B cell (primary cell): ENCODE results near the gene H1-8. TPM values are rescaled to one million over a fixed set of nuclear protein-coding genes. Genes with fewer than 3 reads are reported as not detected.

Experiments used
- ATAC-seq: fragments of 200-7000 bp; cut with Tn5 transposase; one replicate; pipeline ENCODE4 v1.10.0; 2021; ENCODE audit warnings: low read depth, mild to moderate bottlenecking, moderate number of reproducible peaks, moderate library complexity
- CTCF ChIA-PET: fragments of 350-600 bp; sonication (Branson Sonifier 250); formaldehyde crosslinking; loops from one replicate; lab custom pipeline; 2021; ENCODE audit warnings: antibody characterized with exemption, inconsistent platforms; lab: Charles Lee
- POLR2A ChIA-PET: fragments of 350-600 bp; sonication (Branson Sonifier 250); formaldehyde crosslinking; loops from one replicate; lab custom pipeline; 2021; ENCODE audit warnings: antibody characterized with exemption; lab: Charles Lee
- DNase-seq: peaks from one replicate; pipeline ENCODE4 v3.0.0; 2013
- H2AFZ ChIP-seq: 2 replicates; pipeline ENCODE4 v1.6.1; 2012; ENCODE audit warnings: mild to moderate bottlenecking, low read depth, low read length; ENCODE audit not compliant: insufficient read depth, poor library complexity, severe bottlenecking
- H3K27ac ChIP-seq, 2 donors: 1 replicate in 1 of 2; 2 replicates in 1 of 2; pipeline ENCODE4 v1.5.1; 2012 to 2013; ENCODE audit warnings: low read length in 2 of 2, mild to moderate bottlenecking in 2 of 2, moderate library complexity in 1 of 2
- H3K27me3 ChIP-seq, 4 experiments: fragments of 200-600 bp in 1 of 4; sonication (generic) in 1 of 4; replicated peaks in 1 of 4; 1 replicate in 2 of 4; 2 replicates in 2 of 4; pipeline versions ENCODE4 v1.6.1 to v1.7.0; 2013 to 2016; ENCODE audit warnings: low read length in 3 of 4, mild to moderate bottlenecking in 2 of 4, mixed read lengths in 1 of 4, moderate library complexity in 1 of 4; ENCODE audit not compliant: insufficient read depth in 4 of 4, control insufficient read depth in 3 of 4; ENCODE audit errors: control extremely low read depth in 1 of 4
- H3K36me3 ChIP-seq, 2 experiments: replicated peaks in 1 of 2; 1 replicate in 1 of 2; 2 replicates in 1 of 2; pipeline versions ENCODE4 v1.6.1 to v1.7.1; 2013; ENCODE audit warnings: low read length in 1 of 2; ENCODE audit not compliant: insufficient read depth in 2 of 2, control insufficient read depth in 1 of 2; ENCODE audit errors: control extremely low read depth in 1 of 2, extremely low read depth in 1 of 2
- H3K4me1 ChIP-seq, 2 donors: fragments of 200-600 bp in 1 of 2; sonication (generic) in 1 of 2; 1 replicate in 1 of 2; 2 replicates in 1 of 2; pipeline versions ENCODE4 v1.5.1 to v1.6.1; 2013 to 2017; ENCODE audit warnings: low read length in 2 of 2; ENCODE audit not compliant: control insufficient read depth in 2 of 2, insufficient read depth in 2 of 2
- H3K4me2 ChIP-seq: replicated peaks from 2 replicates; pipeline ENCODE3; 2012; ENCODE audit warnings: mild to moderate bottlenecking, low read depth, low read length; ENCODE audit not compliant: poor library complexity, severe bottlenecking
- H3K4me3 ChIP-seq, 5 experiments: fragments of 200-600 bp in 1 of 5; sonication (generic) in 1 of 5; 1 replicate in 3 of 5; 2 replicates in 2 of 5; pipeline versions ENCODE4 v1.5.1 to v1.7.0; 2011 to 2016; ENCODE audit warnings: low read length in 4 of 5, mild to moderate bottlenecking in 4 of 5, low read depth in 2 of 5, control low read depth in 1 of 5, moderate library complexity in 1 of 5; ENCODE audit not compliant: insufficient read depth in 1 of 5; ENCODE audit errors: control extremely low read depth in 1 of 5, extremely low read depth in 1 of 5
- H3K79me2 ChIP-seq: fragments of 200-600 bp; sonication (generic); one replicate; pipeline ENCODE4 v1.6.0; 2016; ENCODE audit warnings: low read length; ENCODE audit not compliant: control insufficient read depth, insufficient read depth
- H3K9ac ChIP-seq: fragments of 200-600 bp; sonication (generic); 2 replicates; pipeline ENCODE4 v1.6.1; 2017; ENCODE audit warnings: mild to moderate bottlenecking, low read length, moderate library complexity
- H3K9me3 ChIP-seq, 3 donors: one replicate each; pipeline versions ENCODE4 v1.6.1 to v1.7.1; 2013; ENCODE audit warnings: low read length in 2 of 3; ENCODE audit not compliant: control insufficient read depth in 2 of 3, insufficient read depth in 1 of 3; ENCODE audit errors: control extremely low read depth in 1 of 3
- H4K20me1 ChIP-seq: 2 replicates; pipeline ENCODE4 v1.6.0; 2012; ENCODE audit warnings: mild to moderate bottlenecking, low read length; ENCODE audit not compliant: insufficient read depth, control insufficient read depth, poor library complexity, severe bottlenecking
- H3K27ac Mint-ChIP-seq: one replicate; pipeline ENCODE4 v1.8.0; 2021; ENCODE audit warnings: mixed read lengths
- H3K27me3 Mint-ChIP-seq: one replicate; pipeline ENCODE4 v1.8.0; 2021; ENCODE audit warnings: mixed read lengths
- H3K4me1 Mint-ChIP-seq: one replicate; pipeline ENCODE4 v1.8.0; 2021; ENCODE audit warnings: mixed read lengths
- H3K4me3 Mint-ChIP-seq: one replicate; pipeline ENCODE4 v1.8.0; 2021; ENCODE audit warnings: mixed read lengths
- H3K9me3 Mint-ChIP-seq: one replicate; pipeline ENCODE4 v1.8.0; 2022; ENCODE audit warnings: mixed read lengths; ENCODE audit not compliant: insufficient read depth
- EZH2 ChIP-seq: IDR thresholded peaks from 2 replicates; pipeline ENCODE4 v1.6.1; 2012; ENCODE audit warnings: borderline replicate concordance, low read depth, mild to moderate bottlenecking, moderate library complexity, low read length; ENCODE audit not compliant: insufficient read depth, poor library complexity, severe bottlenecking
- WGBS: methylation state at CpG from one replicate; pipeline ENCODE4 v1.1.5; 2013; ENCODE audit warnings: missing lambda C conversion rate; ENCODE audit not compliant: insufficient coverage; 5-methylcytosine and 5-hydroxymethylcytosine counted together
- intact Hi-C: fragments of 100-400 bp; cut with micrococcal nuclease; formaldehyde crosslinking; loops from one replicate; pipeline ENCODE4 v1.10.0; 2022
- polyA plus RNA-seq: library from polyadenylated mRNA; depleted of rRNA; stranded (reverse); fragments of >200 nt; gene quantifications from 2 replicates; pipeline ENCODE4 v1.2.3, GENCODE V29; 2012
- total RNA-seq, 2 donors: library from RNA; stranded (reverse); fragments of 120-200 nt in 1 of 2; gene quantifications; 1 replicate in 1 of 2; 2 replicates in 1 of 2; pipeline versions ENCODE4 v1.2.3 to v1.2.4, GENCODE V29; 2013 to 2022
- TF ChIP-seq, protein P1 (sequence below): fragments of 200-600 bp; IDR thresholded peaks from one replicate; pipeline ENCODE4 v1.8.0; 2022; ENCODE audit warnings: antibody characterized with exemption, mild to moderate bottlenecking

Gene H1-8
- total and polyA plus RNA-seq, 2 donors (not counting 1 experiment from before 2014, with no cell fraction given) = not detected

DNA sequence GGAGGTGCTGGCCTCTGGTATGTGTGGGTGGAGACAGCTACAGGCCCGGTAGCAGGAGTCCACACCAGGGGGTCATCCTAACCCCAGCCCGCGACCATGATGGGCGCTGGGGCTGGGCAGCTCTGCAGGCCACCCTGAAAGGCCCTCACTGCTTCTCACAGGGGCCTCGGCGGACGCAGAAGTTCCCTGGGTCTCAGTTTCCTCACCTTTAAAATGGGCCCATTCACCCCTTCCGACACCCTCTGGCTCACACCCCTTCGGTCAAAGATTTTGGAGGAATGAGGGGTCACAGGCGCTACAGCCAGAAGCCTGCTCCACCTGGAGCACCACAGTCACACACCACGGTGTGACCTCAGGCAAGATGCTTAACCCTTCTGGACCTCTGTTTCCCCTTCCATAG, 55.5 kb downstream of the H1-8 start:
- Histone ChIP-seq H2AFZ (no peak overlapping the region), H3K9ac (no peak overlapping the region), H3K27me3 (peaks cover 0 to 13% (median 5%) of the 10 kb centered on the region in 4 experiments), H3K9me3 (no peaks in the 10 kb centered on the region), H3K4me3 (no peak overlapping the region), H3K4me2 (no peak overlapping the region), H3K36me3 (no peaks in the 10 kb centered on the region), H3K79me2 (no peaks in the 10 kb centered on the region), H3K27ac (no peak overlapping the region), H4K20me1 (no peaks in the 10 kb centered on the region), H3K4me1 (peaks cover 9 to 10% of the 10 kb centered on the region in 2 donors)
- H3K27me3 Mint-ChIP-seq = peaks cover 8% of the 10 kb centered on the region
- DNase-seq (no peak), ATAC-seq (no peak)
- POLR2A ChIA-PET = no interaction called here
- H3K4me3 Mint-ChIP-seq = no peak overlapping the region
- H3K27ac Mint-ChIP-seq = no peak overlapping the region
- CTCF ChIA-PET = interaction anchor here (1.0 kb wide), 1 partner anchor 108 kb away, joined by 3 read pairs; no protein-coding TSS in a partner anchor
- H3K4me1 Mint-ChIP-seq = peaks cover 9% of the 10 kb centered on the region
- 89% methylated on average over 10 of the region's 11 CpGs for WGBS
- H3K9me3 Mint-ChIP-seq = no peaks in the 10 kb centered on the region
- TF ChIP-seq, protein P1, sequence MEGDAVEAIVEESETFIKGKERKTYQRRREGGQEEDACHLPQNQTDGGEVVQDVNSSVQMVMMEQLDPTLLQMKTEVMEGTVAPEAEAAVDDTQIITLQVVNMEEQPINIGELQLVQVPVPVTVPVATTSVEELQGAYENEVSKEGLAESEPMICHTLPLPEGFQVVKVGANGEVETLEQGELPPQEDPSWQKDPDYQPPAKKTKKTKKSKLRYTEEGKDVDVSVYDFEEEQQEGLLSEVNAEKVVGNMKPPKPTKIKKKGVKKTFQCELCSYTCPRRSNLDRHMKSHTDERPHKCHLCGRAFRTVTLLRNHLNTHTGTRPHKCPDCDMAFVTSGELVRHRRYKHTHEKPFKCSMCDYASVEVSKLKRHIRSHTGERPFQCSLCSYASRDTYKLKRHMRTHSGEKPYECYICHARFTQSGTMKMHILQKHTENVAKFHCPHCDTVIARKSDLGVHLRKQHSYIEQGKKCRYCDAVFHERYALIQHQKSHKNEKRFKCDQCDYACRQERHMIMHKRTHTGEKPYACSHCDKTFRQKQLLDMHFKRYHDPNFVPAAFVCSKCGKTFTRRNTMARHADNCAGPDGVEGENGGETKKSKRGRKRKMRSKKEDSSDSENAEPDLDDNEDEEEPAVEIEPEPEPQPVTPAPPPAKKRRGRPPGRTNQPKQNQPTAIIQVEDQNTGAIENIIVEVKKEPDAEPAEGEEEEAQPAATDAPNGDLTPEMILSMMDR = no peak
- no peak for TF ChIP-seq EZH2
- intact Hi-C loops = no loop called here

DNA sequence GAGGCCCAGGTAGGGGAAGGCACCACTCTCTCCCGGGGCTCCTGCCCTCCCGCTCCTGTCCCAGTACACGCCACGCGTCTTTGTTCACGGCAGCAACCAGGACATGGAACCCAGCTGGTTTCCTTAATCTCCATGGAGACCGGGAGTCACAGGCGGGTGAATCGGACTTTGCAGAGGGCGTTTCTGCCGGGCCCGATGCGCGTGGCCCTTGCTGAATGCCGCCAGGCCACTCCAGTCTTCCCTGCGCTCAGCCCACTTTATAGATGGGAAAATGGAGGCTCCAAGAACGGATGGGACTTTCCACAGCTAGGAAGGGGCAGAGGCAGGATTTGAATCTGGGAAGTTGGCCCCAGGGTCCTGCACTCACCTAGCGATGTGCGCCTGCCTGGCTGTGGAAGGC, 56.1 kb downstream of the H1-8 start:
- H3K27me3 ChIP-seq = peaks cover 0 to 9% (median 2%) of the 10 kb centered on the region in 4 experiments
- ChIA-PET POLR2A (no interaction called here), CTCF (no interaction called here)
- H3K9me3 ChIP-seq = no peaks in the 10 kb centered on the region
- intact Hi-C loops = no loop called here
- no peak overlapping the region for H3K4me3 Mint-ChIP-seq
- no peak overlapping the region for H3K4me2 ChIP-seq
- H3K36me3 ChIP-seq = no peaks in the 10 kb centered on the region
- H3K4me1 Mint-ChIP-seq = peaks cover 5% of the 10 kb centered on the region
- no peak overlapping the region for H3K9ac ChIP-seq
- H3K27me3 Mint-ChIP-seq = peaks cover 4% of the 10 kb centered on the region
- no peaks in the 10 kb centered on the region for H4K20me1 ChIP-seq
- H3K27ac ChIP-seq = no peak overlapping the region
- no peaks in the 10 kb centered on the region for H3K9me3 Mint-ChIP-seq
- DNase-seq = no peak
- no peak for ATAC-seq
- TF ChIP-seq, protein P1 = no peak
- TF ChIP-seq EZH2 = no peak
- no peak overlapping the region for H3K4me3 ChIP-seq
- no peak overlapping the region for H3K27ac Mint-ChIP-seq
- peaks cover 3 to 4% of the 10 kb centered on the region in 2 donors for H3K4me1 ChIP-seq
- no peaks in the 10 kb centered on the region for H3K79me2 ChIP-seq
- H2AFZ ChIP-seq = no peak overlapping the region
- WGBS = 96% methylated on average over 19 of the region's 19 CpGs
